ENCODE measurements around the gene TMTC1. TPM values are rescaled to one million over a fixed set of nuclear protein-coding genes. Genes with fewer than 3 reads are reported as not detected.

The TMTC1 gene
- total RNA-seq, 1 donor from 2014 or later: 16.1 TPM

DNA sequence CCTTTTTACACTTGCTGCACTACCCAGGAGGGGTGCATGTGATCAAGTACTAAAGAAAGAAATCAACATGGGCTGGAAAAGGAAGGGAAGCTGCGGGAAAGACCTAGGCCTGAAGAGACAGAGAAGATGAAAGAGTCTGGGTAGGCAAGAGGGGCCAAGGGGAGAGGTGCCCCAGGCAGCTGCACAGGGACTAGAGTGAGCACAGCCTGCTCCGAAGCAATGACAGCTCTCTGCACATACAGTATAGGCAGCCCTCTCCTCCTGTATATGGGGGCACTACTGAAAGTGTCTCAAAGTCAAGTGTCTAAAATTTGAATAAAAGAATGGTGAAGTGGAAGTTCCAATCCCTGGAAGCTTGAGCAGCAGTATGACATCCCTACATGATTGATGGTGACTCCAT lies 112.0 kb downstream of the TMTC1 start:
- no peak overlapping the region for H3K27ac ChIP-seq
- TF ChIP-seq EZH2 (IDR thresholded peaks at IDR 0.05) (no peak), EZH2phosphoT487 (IDR thresholded peaks at IDR 0.05) (no peak)
- TF ChIP-seq, protein P1, sequence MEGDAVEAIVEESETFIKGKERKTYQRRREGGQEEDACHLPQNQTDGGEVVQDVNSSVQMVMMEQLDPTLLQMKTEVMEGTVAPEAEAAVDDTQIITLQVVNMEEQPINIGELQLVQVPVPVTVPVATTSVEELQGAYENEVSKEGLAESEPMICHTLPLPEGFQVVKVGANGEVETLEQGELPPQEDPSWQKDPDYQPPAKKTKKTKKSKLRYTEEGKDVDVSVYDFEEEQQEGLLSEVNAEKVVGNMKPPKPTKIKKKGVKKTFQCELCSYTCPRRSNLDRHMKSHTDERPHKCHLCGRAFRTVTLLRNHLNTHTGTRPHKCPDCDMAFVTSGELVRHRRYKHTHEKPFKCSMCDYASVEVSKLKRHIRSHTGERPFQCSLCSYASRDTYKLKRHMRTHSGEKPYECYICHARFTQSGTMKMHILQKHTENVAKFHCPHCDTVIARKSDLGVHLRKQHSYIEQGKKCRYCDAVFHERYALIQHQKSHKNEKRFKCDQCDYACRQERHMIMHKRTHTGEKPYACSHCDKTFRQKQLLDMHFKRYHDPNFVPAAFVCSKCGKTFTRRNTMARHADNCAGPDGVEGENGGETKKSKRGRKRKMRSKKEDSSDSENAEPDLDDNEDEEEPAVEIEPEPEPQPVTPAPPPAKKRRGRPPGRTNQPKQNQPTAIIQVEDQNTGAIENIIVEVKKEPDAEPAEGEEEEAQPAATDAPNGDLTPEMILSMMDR (IDR thresholded peaks at IDR 0.05): no peak
- Mint-ChIP-seq H3K27me3 (ENCODE audit: insufficient read depth, low read depth) (peaks cover 3% of the 10 kb centered on the region), H3K9me3 (no peaks in the 10 kb centered on the region), H3K4me1 (peaks cover 45% of the 10 kb centered on the region), H3K27ac (no peak overlapping the region), H3K36me3 (no peaks in the 10 kb centered on the region), H3K4me3 (no peak overlapping the region)
- no peak overlapping the region for H3K9ac ChIP-seq
- H3K4me1 ChIP-seq: peaks cover 20% of the 10 kb centered on the region
- H3K9me3 ChIP-seq (ENCODE audit: low read depth): no peaks in the 10 kb centered on the region
- no peak overlapping the region for H3K4me2 ChIP-seq
- no peaks in the 10 kb centered on the region for H3K27me3 ChIP-seq
- DNase-seq (ENCODE audit: low spot score): no peak
- H4K20me1 ChIP-seq (ENCODE audit: low read depth): no peaks in the 10 kb centered on the region
- H2AFZ ChIP-seq (replicated peaks): no peak overlapping the region
- no peaks in the 10 kb centered on the region for H3K79me2 ChIP-seq (ENCODE audit: low read depth)
- no peak overlapping the region for H3K4me3 ChIP-seq
- no peaks in the 10 kb centered on the region for H3K36me3 ChIP-seq
- H3F3A ChIP-seq (ENCODE audit: low read depth): no peaks in the 10 kb centered on the region

DNA sequence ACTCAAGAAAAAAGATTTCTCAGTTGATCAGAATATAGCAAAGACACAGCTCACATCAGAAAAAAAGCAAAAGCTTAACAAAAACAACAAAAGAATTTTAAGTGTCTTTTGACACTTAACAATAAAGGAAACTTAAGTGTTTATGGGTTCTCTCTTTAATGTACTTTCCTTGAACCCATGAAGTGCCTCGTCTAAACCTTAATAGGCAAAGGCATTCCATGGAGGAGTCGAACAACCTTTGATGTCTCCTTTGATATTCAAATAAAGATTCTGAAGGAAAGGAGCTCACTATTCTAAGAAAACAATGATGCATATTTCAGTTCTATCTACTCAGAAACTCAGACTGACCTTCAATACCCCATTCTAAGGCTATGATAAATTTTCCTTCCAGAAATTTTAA lies 116.7 kb downstream of the TMTC1 start:
- no peak overlapping the region for H3K27ac ChIP-seq
- no peaks in the 10 kb centered on the region for H4K20me1 ChIP-seq (ENCODE audit: low read depth)
- TF ChIP-seq EZH2phosphoT487 (IDR thresholded peaks at IDR 0.05): no peak
- TF ChIP-seq, protein P1 (IDR thresholded peaks at IDR 0.05): no peak
- no peak for TF ChIP-seq EZH2 (IDR thresholded peaks at IDR 0.05)
- no peak overlapping the region for H2AFZ ChIP-seq (replicated peaks)
- Mint-ChIP-seq H3K9me3 (peaks cover 3% of the 10 kb centered on the region), H3K36me3 (peaks cover 9% of the 10 kb centered on the region), H3K4me1 (peaks cover 35% of the 10 kb centered on the region), H3K4me3 (no peak overlapping the region), H3K27ac (peak overlapping the region; percentile 29), H3K27me3 (ENCODE audit: insufficient read depth, low read depth) (peaks cover 5% of the 10 kb centered on the region)
- no peak overlapping the region for H3K9ac ChIP-seq
- no peak for DNase-seq (ENCODE audit: low spot score)
- H3K4me3 ChIP-seq: no peak overlapping the region
- H3F3A ChIP-seq (ENCODE audit: low read depth): peaks cover 9% of the 10 kb centered on the region
- H3K9me3 ChIP-seq (ENCODE audit: low read depth): no peaks in the 10 kb centered on the region
- H3K27me3 ChIP-seq: no peaks in the 10 kb centered on the region
- H3K4me2 ChIP-seq: no peak overlapping the region
- H3K36me3 ChIP-seq: no peaks in the 10 kb centered on the region
- no peaks in the 10 kb centered on the region for H3K79me2 ChIP-seq (ENCODE audit: low read depth)
- H3K4me1 ChIP-seq: peaks cover 22% of the 10 kb centered on the region

DNA sequence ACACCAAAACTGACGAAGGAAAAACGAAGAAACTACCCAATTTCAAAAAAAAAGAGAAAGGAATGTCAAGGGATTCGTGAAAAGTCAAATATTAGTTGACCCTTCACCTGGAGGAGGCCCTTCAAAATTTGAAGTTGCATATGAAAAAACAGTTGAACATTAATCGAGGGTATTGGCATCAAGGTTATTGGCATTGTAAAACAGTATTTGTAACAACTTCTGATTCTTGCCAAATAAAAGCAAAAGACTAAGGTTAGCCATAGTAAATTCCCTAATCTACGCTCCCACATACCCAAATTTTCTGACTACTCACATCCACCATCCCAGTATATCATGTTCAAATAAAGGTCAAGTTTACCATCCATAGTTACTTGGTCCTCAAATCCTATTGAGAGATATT lies 118.6 kb downstream of the TMTC1 start:
- Histone ChIP-seq H3K4me1 (peaks cover 22% of the 10 kb centered on the region), H3K79me2 (ENCODE audit: low read depth) (no peaks in the 10 kb centered on the region), H2AFZ (replicated peaks) (no peak overlapping the region), H3K27ac (no peak overlapping the region), H3K4me2 (no peak overlapping the region), H3K36me3 (no peaks in the 10 kb centered on the region), H3K27me3 (no peaks in the 10 kb centered on the region), H3K4me3 (no peak overlapping the region), H3K9ac (no peak overlapping the region), H4K20me1 (ENCODE audit: low read depth) (no peaks in the 10 kb centered on the region), H3K9me3 (ENCODE audit: low read depth) (no peaks in the 10 kb centered on the region), H3F3A (ENCODE audit: low read depth) (peaks cover 9% of the 10 kb centered on the region)
- H3K27me3 Mint-ChIP-seq (ENCODE audit: insufficient read depth, low read depth): peaks cover 2% of the 10 kb centered on the region
- TF ChIP-seq EZH2 (IDR thresholded peaks at IDR 0.05) (no peak), EZH2phosphoT487 (IDR thresholded peaks at IDR 0.05) (no peak)
- TF ChIP-seq, protein P1 (IDR thresholded peaks at IDR 0.05): no peak
- no peak for DNase-seq (ENCODE audit: low spot score)
- peaks cover 29% of the 10 kb centered on the region for H3K4me1 Mint-ChIP-seq
- H3K4me3 Mint-ChIP-seq: no peak overlapping the region
- no peak overlapping the region for H3K27ac Mint-ChIP-seq
- peaks cover 3% of the 10 kb centered on the region for H3K9me3 Mint-ChIP-seq
- peaks cover 11% of the 10 kb centered on the region for H3K36me3 Mint-ChIP-seq
